DMS153 treated with DMSO at 0.1 percent for 48 hours (cell line): ENCODE measurements around the gene PAQR3.
"Not testable (repeated sequence)": the region's sequence is repeated elsewhere in the genome, so short reads cannot be mapped to it uniquely, and the experiment has no call there.

Experiments
- DNase-seq: peaks from one replicate; lab custom pipeline; 2025; ENCODE audit not compliant: unreplicated experiment; lab: John Stamatoyannopoulos, UW

PAQR3 gene

GRCh38 chr4:78930016-78930629, 9.1 kb downstream of the PAQR3 start:
- DNase-seq = no peak

DNA sequence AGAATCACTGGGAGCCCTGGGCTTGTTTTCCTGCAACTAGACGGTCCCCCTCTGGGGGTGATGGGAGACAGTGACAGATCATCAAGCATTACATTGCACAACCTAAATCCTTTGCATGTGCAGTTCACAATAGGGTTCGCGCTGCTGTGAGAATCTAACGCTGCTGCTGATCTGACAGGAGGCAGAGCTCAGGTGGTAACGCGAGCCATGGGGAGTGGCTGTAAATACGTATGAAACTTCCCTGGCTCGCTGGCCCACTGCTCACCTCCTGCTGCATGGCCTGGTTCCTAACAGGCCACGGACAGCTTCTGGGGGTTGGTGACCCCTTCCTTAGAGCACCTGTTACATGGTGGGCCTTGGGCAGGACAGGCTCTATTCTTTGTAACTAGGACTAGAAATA, 10.4 kb downstream of the PAQR3 start:
- no peak for DNase-seq

DNA sequence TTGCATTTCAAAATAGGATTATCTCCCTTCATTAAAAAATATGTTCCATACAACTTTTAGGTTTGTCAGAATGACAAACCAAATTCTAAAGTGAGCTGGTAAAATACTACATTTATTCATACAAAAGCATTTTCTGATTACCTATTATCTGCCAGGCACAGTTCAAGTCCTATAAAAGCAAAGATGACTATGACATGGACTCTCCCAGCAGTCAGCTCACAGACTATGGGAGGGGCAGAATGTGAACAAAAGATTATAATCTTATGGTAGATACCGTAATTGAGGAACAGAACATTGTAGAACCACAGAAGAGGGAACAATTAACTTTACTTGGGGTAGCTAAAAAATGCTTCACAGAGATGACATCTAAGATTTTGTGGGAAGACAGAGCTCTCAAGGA, 12.4 kb downstream of the PAQR3 start:
- DNase-seq = no peak

DNA sequence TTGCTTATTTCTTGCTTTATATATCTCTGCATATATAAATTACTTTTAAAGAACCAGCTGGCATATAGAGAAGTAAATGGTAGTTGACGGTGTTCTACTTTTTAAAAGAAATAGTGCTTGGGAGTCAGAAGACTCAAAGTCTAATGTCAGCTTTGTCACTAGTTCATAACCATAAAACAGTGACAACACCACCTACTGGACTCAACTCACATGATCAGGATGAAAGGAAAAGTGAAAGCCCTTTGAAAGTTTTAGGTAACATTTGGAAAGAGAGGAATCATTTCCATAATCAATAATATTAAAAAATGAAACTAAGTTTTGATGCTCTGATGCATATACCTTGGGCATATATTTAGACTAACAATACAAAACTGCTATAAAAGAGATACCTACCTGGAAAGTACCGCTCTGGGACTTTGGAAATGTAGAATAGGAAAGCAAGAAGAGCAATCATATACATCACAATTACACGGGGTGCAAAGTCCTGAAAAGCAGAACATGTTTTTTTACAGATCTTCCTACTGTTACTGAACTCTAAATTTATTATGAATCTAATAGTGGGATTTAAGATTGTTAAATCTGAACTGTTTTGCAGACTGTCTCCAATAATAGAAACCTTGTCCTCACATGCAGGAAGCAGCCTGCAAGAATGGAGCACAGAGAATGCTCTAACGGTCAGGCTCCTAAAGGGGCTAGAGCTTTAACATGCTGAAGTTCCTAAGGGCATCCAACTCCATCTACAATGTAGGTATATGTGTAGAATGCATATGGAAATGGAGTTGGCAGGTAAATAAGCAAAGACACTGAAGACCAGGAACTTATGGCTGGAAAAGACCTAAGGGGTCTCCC, 15.6 kb downstream of the PAQR3 start:
- DNase-seq = no peak

DNA sequence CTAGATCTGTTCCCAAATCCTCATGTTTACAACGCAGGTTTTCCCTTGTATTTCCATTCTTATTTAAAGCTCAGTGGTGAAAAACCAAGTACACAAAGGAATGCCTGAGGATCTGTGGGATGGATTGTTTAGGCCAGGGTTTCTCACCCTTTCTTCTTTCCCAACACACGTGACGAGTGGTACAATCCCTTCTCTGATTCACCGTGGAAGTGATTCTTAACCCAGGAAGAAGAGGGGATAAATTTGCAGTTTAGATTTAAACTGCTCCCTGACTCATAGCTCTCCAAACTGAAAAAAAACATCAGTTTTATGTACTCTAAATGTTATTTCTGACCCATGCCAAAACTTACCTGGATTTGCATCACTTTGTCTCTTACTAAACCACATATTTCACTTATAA, 17.0 kb downstream of the PAQR3 start:
- no peak for DNase-seq

- no peak for DNase-seq
These were observed 28.6 kb downstream of the PAQR3 start for GRCh38 chr4:78910612-78911011.

GRCh38 chr4:78908974-78909373, 30.3 kb downstream of the PAQR3 start:
- not testable (repeated sequence) for DNase-seq

GRCh38 chr4:78907638-78908037, 31.6 kb downstream of the PAQR3 start:
- DNase-seq = no peak

DNA sequence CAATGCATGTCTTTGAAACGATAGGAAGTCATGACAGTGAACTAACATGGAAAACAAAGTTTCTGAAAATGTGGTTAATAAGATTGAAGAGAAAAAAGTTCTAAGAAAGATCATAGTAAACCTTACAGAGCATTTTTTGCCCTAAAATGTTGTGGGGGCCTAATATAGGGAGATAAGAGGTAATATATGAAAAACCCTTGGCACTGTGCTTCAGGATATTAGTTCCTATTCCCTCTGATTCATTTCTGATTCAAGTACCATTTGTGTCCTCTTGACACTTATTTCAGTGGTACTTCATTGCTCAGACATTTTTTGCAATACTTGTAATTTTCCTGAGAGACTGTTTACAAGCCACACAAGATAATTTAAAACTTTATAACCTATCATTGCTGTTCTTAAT, 35.1 kb downstream of the PAQR3 start:
- DNase-seq = no peak

- DNase-seq = no peak
These were observed 36.9 kb downstream of the PAQR3 start for GRCh38 chr4:78902298-78902697.

GRCh38 chr4:78901882-78902281, 37.4 kb downstream of the PAQR3 start:
- DNase-seq = no peak

GRCh38 chr4:78899302-78899701, 39.9 kb downstream of the PAQR3 start:
- DNase-seq = no peak

GRCh38 chr4:78889955-78890354, 49.3 kb downstream of the PAQR3 start:
- no peak for DNase-seq

DNA sequence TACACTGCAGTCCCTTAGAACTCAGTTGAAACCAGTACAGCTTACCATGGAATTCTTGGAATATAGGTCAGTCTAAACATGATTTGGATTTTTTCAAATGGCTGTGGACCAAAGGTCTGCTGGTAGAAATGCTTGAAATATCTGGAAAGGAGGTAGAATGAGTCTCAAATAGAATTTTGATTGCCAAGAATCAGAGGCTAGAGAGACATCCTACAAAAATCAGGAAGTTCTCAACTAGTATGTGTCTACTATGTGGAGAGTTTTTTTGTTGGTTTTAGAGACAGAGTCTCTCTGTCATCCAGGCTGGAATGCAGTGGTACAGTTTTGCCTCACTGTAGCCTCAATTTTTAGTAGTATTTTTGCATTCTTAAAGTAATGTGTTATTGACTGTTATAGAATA, 53.6 kb downstream of the PAQR3 start:
- DNase-seq = no peak

DNA sequence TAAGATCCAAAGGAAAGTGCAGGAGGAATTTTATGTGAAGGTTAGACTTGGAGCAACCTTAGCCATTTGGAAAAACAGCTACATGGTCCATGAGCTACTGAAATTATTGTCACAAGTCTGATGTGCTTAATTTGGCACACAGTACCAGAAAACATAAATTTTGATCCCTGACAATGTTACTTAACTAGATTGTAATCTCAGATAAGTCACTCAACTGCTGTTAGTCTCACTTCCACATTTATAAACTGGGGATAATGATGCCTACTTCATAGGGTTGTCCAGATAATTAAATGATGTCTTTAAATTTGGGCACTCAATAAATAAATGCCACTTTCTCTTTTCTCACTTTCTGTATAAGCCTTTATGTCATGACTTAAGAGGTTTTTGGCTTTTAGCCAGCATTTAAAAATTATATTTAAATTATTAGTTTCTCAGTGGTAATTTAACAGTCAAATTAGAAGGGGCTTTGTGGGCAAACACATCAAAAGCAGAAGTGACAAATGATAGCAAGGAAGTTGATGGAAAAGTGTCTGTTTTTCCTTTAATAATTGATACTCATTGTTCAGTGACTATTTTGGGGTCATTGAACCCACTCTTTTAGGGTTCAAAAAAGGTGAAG, 58.3 kb downstream of the PAQR3 start:
- no peak for DNase-seq

DNA sequence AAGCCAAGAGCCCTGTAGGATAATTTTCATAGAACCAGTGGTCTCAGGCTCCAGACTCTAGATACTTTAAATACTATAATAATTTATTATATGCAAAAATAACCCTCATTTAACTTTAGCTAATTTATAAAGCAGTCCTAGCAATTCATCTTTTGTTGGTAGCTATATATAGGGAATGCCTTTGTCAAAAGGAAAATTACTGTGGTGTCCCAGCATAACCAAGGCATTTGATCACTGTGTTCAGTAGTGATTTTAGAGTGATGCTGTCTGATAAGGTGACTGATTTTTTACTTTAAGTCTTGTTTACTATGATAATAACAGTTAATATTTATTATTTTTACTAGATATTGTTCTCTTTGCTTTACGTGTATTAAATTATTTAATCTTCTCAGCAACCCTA, 61.2 kb downstream of the PAQR3 start:
- no peak for DNase-seq

- no peak for DNase-seq
These were observed 62.5 kb downstream of the PAQR3 start for GRCh38 chr4:78876568-78877320.

DNA sequence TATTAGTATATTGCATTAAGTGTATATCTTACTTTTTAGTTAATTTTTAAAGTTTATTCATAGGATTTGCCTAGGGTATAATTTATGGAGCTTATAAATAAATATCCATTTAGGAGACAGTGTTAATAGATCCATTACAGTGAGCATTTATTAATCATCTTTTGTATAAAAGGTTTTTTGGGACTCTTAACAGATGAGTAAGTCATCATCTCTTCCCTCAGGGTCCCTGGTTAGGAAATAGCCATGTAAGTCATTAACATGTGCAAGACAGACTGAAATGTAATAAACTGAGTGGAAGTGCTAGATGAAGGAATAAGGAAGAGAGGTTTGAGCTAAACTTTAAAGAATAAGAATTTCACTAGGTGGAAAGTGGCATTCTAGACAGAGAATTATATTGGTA, 69.2 kb downstream of the PAQR3 start:
- no peak for DNase-seq

- DNase-seq = not testable (repeated sequence)
These were observed 70.5 kb downstream of the PAQR3 start for GRCh38 chr4:78868712-78869111.

DNA sequence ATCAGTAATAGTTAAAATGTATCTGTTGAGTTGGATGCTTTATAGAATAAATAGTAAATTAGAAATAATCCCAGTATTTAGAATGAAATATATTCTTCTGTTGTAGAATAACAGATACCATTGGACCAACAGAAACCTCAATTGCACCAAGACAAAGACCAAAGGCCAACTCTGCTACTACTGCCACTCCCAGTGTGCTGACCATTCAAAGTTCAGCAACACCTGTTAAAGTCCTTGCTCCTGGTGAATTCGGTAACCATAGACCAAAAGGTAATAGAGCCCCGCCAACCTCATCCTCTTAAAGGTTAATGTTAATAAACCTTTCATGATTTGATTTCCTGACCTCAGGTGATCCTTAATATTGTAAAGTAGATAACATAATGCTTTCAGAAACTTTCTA, 73.8 kb downstream of the PAQR3 start:
- DNase-seq = no peak

DNA sequence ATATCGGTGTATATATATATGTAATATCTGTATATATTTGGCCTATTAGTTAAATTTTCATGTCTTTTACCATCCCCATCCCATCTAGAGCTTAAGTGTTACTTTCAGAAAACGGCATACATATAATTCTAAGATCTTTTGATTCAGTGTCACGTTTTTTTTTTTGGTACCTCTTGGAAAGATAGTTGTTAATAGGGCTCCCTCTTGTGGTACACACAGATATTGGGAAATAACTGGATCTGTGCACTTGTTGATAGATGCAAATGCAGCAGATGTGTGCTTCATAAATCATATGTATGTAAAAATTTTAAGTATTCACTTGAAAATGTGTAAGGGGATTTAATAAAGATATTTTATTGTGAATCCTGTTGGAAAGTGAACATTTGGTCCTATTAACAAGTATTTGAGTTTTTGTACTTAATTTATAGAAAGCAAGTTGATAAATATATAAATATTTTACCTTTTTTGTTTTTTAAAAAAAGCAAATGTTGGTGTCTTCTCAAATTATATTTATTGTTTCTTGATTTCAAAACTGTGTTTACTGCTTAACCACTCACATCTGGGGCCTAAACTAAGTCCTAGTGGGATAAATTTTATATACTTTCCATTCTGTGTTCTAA, 74.7 kb downstream of the PAQR3 start:
- peak; percentile 84 for DNase-seq
